Measurements from ENCODE around the gene IGF2BP2. TPM values are rescaled to one million over a fixed set of nuclear protein-coding genes. Genes with fewer than 3 reads are reported as not detected.

IGF2BP2 gene
- total RNA-seq, 1 experiment from 2014 or later, result 135 TPM

- no peak overlapping the region for H2AFZ ChIP-seq (ENCODE audit: low read depth, low read length, poor library complexity, severe bottlenecking)
- CTCF ChIA-PET, result interaction anchor here (0.8 to 3.8 kb wide), 12 partner anchors 10 to 209 kb away, joined by 3 to 32 read pairs (median 6); no protein-coding TSS in a partner anchor
Observed at GRCh38 chr3:185734725-185735096, 90.1 kb downstream of the IGF2BP2 start.

More at GRCh38 chr3:185734725-185735096, 90.1 kb downstream of the IGF2BP2 start:
- peaks cover 19 to 68% of the 10 kb centered on the region in 2 experiments for H3K4me1 ChIP-seq (ENCODE audit: control insufficient read depth in 1 of 2, insufficient read depth in 2 of 2, low read length in 2 of 2)
- no peak overlapping the region for H3K27ac ChIP-seq (ENCODE audit: low read depth, low read length)
- H3K9ac ChIP-seq (ENCODE audit: low read length), result no peak overlapping the region
- no peaks in the 10 kb centered on the region for H3K9me2 ChIP-seq (ENCODE audit: insufficient read depth)
- no peak for TF ChIP-seq POLR2AphosphoS5 (IDR thresholded peaks at IDR 0.05; ENCODE audit: low read depth, low read length)
- TF ChIP-seq SP1 (IDR thresholded peaks at IDR 0.05; ENCODE audit: low read depth), result no peak
- no peak for TF ChIP-seq CTCF (IDR thresholded peaks at IDR 0.05 in 2 of 3, conservative IDR thresholded peaks at IDR 0.05 in 1 of 3; ENCODE audit: borderline replicate concordance in 1 of 3, insufficient read depth in 1 of 3, low read depth in 2 of 3, low read length in 2 of 3)
- no peak for TF ChIP-seq EZH2 (IDR thresholded peaks at IDR 0.05)
- TF ChIP-seq EGR1 (IDR thresholded peaks at IDR 0.05; ENCODE audit: low read depth), result no peak
- no peak for TF ChIP-seq POLR2A (IDR thresholded peaks at IDR 0.05; ENCODE audit: borderline replicate concordance, extremely low read depth, insufficient read depth, insufficient read length)
- TF ChIP-seq SIN3A (IDR thresholded peaks at IDR 0.05; ENCODE audit: low read depth), result no peak
- no peak for TF ChIP-seq ZBTB33 (IDR thresholded peaks at IDR 0.05; ENCODE audit: extremely low read depth, insufficient replicate concordance, low read length)
- TF ChIP-seq ZNF274 (IDR thresholded peaks at IDR 0.05; ENCODE audit: low read depth, low read length), result no peak
- no peak for TF ChIP-seq RAD21 (IDR thresholded peaks at IDR 0.05; ENCODE audit: low read depth)
- no peak for TF ChIP-seq FOSL1 (IDR thresholded peaks at IDR 0.05; ENCODE audit: low read depth)
- TF ChIP-seq JUND (IDR thresholded peaks at IDR 0.05), result no peak
- TF ChIP-seq ZFX (IDR thresholded peaks at IDR 0.05), result no peak
- TF ChIP-seq YY1 (IDR thresholded peaks at IDR 0.05; ENCODE audit: extremely low read depth, insufficient replicate concordance, low read depth, low read length), result no peak
- no peak for TF ChIP-seq CEBPB (IDR thresholded peaks at IDR 0.05; ENCODE audit: low read depth)
- no peak for TF ChIP-seq CBX3 (IDR thresholded peaks at IDR 0.05; ENCODE audit: low read depth)
- no peak for TF ChIP-seq ELF1 (IDR thresholded peaks at IDR 0.05; ENCODE audit: borderline replicate concordance, low read depth)
- DNase-seq (ENCODE audit: low read depth, low spot score) (no peak), ATAC-seq (no peak)
- H4K20me1 ChIP-seq (ENCODE audit: insufficient read depth), result peaks cover 34% of the 10 kb centered on the region; the same call in 1 of the 2 replicates
- intact Hi-C loops (cut with micrococcal nuclease), result loop anchor here (1.0 to 5.0 kb wide), 2 partner anchors 57 to 173 kb away; no protein-coding TSS in a partner anchor
- H3K4me2 ChIP-seq (ENCODE audit: low read length), result no peak overlapping the region
- ChIA-PET RAD21 (ENCODE audit: low non-redundant PET in 1 of 2, low total read pairs in 2 of 2, uncharacterized antibody in 2 of 2, unreplicated experiment in 2 of 2) (no interaction called here), POLR2A (interaction anchor here (0.6 to 2.0 kb wide), 2 partner anchors 12 to 88 kb away, joined by 4 to 7 read pairs; no protein-coding TSS in a partner anchor)
- H3K79me2 ChIP-seq (ENCODE audit: insufficient read depth, low read length), result peaks cover 99% of the 10 kb centered on the region
- H3K4me3 ChIP-seq (replicated peaks in 1 of 2; ENCODE audit: low read depth in 1 of 2, low read length in 2 of 2), result no peak overlapping the region
- H3K36me3 ChIP-seq (ENCODE audit: control insufficient read depth in 1 of 2, insufficient read depth in 2 of 2, low read length in 2 of 2), result no peaks in the 10 kb centered on the region
- no peaks in the 10 kb centered on the region for H3K27me3 ChIP-seq (ENCODE audit: insufficient read depth, low read length)
- BruUV-seq (replicated peaks), result no TSS peak
- H3K9me3 ChIP-seq (ENCODE audit: control insufficient read depth in 1 of 2, insufficient read depth in 1 of 2, low read depth in 1 of 2, low read length in 2 of 2), result no peaks in the 10 kb centered on the region

Data from HCT116 (cell line).